Endothelial cell of umbilical vein (primary cell): Measurements from ENCODE around the gene NFATC3.

Experiments
- EZH2 ChIP-seq: IDR thresholded peaks from 2 replicates; pipeline ENCODE4 v1.6.1; 2012; ENCODE audit warnings: borderline replicate concordance, low read depth, mild to moderate bottlenecking, moderate library complexity, low read length, inconsistent platforms; ENCODE audit not compliant: severe bottlenecking
- FOS ChIP-seq: IDR thresholded peaks from 2 replicates; pipeline ENCODE4 v1.6.1; 2011; ENCODE audit warnings: mild to moderate bottlenecking, low read length, moderate library complexity, borderline replicate concordance; ENCODE audit not compliant: insufficient read depth
- GATA2 ChIP-seq: IDR thresholded peaks from 2 replicates; pipeline ENCODE4 v1.7.0; 2011; ENCODE audit warnings: low read depth, mild to moderate bottlenecking, moderate library complexity, mixed read lengths, low read length; ENCODE audit not compliant: insufficient read length, insufficient read depth
- POLR2A ChIP-seq: IDR thresholded peaks from 2 replicates; pipeline ENCODE4 v1.6.1; 2012; ENCODE audit warnings: low read depth, mild to moderate bottlenecking, control low read depth, low read length
- POLR2AphosphoS5 ChIP-seq: IDR thresholded peaks from 2 replicates; pipeline ENCODE4 v1.6.1; 2012; ENCODE audit warnings: low read depth, mild to moderate bottlenecking, control low read depth, low read length, moderate library complexity; ENCODE audit not compliant: insufficient read depth
- TF ChIP-seq, protein P1 (sequence below), 2 donors: IDR thresholded peaks; 1 replicate in 1 of 2; 2 replicates in 1 of 2; pipeline ENCODE4 v1.5.1; 2011; ENCODE audit warnings: low read length in 2 of 2, mild to moderate bottlenecking in 2 of 2, moderate library complexity in 2 of 2, control low read depth in 1 of 2, inconsistent platforms in 1 of 2, low read depth in 1 of 2; ENCODE audit not compliant: insufficient read depth in 1 of 2; ENCODE audit errors: extremely low read depth in 1 of 2

DNA sequence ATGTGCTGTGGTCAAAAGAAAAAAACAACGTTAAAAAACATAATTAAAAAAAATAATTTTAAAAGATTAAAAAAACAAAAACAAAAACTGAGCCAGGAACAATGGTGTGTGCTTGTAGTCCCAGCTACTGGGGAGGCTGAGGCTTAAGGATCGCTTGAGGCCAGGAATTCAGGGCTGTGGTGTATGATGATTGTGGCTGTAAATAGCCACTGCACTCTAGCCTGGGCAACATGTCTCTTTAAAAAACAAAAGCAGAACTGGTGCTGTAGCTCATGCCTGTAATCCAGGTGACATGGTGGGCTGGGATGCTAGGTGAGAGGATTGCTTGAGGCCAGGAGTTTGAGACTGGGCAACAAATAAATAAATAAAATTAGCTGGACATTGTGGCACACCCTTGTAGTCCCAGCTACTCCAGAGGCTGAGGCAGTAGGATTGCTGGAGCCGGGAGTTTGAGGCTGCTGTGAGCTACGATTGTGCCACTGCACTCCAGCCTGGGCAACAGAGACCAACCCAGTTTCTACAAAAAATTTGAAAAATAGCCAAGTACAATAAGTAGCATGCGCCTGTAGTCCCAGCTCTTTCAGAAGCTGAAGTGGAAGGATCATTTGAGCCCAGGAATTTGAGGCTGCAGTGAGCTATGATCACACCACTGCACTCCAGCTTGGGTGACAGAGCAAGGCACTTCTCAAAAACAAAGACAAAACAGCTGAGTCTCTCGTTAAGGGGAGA lies 43.6 kb downstream of the NFATC3 start:
- TF ChIP-seq, protein P1, sequence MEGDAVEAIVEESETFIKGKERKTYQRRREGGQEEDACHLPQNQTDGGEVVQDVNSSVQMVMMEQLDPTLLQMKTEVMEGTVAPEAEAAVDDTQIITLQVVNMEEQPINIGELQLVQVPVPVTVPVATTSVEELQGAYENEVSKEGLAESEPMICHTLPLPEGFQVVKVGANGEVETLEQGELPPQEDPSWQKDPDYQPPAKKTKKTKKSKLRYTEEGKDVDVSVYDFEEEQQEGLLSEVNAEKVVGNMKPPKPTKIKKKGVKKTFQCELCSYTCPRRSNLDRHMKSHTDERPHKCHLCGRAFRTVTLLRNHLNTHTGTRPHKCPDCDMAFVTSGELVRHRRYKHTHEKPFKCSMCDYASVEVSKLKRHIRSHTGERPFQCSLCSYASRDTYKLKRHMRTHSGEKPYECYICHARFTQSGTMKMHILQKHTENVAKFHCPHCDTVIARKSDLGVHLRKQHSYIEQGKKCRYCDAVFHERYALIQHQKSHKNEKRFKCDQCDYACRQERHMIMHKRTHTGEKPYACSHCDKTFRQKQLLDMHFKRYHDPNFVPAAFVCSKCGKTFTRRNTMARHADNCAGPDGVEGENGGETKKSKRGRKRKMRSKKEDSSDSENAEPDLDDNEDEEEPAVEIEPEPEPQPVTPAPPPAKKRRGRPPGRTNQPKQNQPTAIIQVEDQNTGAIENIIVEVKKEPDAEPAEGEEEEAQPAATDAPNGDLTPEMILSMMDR (IDR thresholded peaks at IDR 0.05; ENCODE audit: extremely low read depth in 1 of 2, insufficient read depth in 1 of 2, low read depth in 1 of 2, low read length in 2 of 2): no peak
- TF ChIP-seq POLR2AphosphoS5: no peak
- TF ChIP-seq EZH2: no peak
- no peak for TF ChIP-seq GATA2
- no peak for TF ChIP-seq POLR2A
- TF ChIP-seq FOS: no peak
